GM18870 (cell line): ENCODE data around the gene NID2.

Source experiments
- ATAC-seq: cut with Tn5 transposase; IDR thresholded peaks from one replicate; pipeline ENCODE4 v1.9.1; 2021; ENCODE audit warnings: moderate library complexity; ENCODE audit not compliant: unreplicated experiment

Gene NID2

DNA sequence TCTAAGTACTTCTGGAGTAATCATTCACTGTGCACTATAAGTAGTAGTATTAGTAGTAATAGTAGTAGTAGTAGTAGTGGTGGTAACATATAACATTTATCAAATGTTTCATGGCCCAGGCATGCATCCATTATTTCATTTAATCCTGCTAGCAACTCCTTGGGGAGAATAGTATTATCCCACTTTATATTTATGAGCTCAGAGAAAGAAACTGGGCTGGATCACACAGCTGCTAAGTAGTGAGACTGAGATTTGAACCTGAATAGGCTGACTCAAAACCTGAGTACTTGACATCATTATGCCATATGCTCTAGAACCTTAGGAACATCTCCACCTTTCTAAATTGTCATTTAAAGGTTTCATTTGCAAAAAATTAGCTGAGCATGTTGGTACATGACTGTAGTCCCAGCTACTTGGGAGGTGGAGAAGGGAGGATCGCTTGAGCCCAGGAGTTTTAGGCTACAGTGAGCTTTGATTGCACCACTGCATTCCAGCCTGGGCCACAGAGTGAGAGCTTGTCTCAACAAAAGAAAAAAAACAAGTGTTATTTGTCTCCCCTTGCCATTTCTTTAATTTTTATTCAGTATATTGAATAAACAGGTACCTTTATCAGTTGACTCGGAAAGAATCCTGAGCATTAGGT lies 11.4 kb upstream of the NID2 start:
- ATAC-seq, result no peak

DNA sequence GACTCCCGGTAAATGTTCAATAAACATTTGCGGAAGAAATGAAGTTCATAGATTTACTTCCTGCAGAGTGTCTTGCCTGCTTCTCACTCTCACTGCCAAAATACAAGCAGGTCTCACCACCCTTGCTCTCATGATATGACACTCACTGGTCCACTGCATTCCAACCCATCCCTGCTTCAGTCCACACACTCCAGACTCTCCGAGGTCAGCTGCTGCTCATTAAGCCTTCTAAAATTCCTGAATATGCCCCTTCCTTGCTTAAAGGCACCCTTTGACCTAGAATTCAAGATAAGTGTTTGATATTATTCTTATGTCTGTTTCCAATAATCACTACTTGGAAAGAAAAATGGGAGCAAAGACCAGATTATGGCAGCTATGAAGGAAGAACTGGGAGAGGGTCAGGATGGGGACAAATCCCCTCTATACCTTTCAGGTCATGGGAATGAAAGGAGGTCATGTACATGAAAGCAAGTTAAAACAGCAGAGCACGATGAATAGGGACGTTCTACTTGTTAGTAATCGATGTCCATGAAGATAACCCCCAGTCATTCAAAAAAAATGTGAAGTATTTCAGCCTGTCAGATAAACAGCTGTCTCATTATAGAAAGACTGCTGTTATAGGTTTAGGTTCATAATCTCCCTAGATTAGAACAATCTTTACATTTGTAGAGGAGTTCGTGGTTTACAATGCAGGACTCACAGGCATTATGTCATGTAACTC lies 10.5 kb upstream of the NID2 start:
- no peak for ATAC-seq

DNA sequence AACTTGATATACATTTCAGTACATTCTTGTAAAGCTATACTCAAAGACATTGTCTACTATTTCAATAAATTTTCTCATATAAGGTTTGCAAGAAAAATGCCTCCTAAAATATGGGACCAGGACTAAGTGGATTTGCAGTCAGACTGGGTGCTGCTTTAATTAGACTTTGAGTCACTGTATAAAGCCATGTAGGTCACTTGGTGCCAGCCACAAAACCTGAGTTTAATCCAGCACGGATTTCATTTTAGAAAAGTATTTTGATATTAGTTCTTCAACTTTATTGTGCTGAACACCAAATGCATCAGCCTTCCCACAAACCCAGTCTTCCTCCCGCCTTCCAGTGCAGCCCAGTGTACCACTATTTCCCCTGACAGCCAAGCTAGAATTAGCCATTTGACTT lies 9.9 kb upstream of the NID2 start:
- ATAC-seq, result no peak

DNA sequence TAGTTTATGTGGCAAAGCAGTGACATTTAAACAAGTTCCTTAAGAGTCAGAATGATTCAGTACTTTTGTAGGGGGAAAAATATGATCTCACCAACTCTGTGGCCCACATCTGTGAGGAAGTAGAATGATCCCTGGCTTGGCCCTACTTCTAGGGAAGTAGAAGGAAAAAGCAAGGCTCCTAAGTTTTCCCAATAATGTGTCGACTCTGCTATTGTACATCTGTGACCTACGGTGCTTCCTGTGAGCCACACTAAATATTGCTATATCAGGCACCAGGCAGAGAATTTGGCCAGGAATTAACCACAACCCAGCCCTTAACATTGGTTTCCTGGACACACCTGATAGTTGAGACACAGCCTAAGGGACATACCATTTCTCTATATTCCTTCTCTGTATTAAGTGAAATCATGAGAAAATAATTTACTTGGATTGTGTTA lies 9.3 kb upstream of the NID2 start:
- no peak for ATAC-seq

DNA sequence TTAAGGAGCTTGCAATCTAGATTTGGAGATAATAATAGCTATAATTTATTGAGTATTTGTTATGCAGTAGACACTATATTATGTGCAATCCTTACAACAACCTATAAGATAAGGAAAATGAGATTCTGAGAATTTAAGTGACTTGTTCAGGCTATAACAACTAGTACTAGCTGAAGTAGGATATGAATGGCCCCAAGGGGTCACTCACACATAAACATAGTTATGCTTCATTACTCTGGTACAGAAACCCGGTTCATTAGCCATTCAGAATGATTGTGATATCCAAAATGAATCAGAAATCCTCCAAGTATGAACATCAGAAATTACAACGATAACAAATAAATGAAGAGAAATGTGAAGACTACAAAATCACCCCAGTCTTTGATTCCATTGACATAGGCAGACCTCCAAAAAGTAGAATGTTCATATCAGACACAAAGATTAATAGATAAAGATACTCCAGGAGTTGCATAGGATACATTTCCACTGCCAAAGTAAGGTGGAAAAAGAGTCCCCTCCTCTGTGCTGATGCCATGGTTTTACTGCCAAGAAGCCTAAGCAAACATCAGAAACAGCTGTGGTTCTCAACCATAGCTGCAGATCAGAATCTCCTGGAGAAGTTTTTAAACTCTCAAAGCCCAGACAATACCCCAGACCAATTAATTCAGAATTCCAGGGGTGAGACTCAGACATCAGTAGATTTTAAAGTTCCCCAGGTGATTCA lies 8.6 kb upstream of the NID2 start:
- no peak for ATAC-seq

DNA sequence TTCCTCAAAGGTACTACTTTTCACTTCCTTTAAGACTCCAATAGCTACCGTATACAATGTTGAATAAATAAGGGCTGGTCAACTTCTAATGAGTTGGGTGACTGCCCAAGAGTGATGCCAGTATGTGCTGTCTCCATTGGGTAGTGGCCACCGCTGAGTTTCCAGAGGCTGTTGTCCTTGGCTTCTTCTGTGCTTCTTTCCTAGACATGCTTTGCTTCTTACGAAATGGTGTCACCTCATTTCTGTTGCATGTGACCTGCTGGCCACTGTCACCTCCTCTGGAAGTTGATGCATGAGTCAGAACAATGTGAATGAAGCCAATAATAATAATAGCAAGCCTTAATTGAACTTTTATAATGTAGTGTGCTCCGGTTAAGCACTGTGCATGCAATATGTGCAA lies 7.5 kb upstream of the NID2 start:
- no peak for ATAC-seq

DNA sequence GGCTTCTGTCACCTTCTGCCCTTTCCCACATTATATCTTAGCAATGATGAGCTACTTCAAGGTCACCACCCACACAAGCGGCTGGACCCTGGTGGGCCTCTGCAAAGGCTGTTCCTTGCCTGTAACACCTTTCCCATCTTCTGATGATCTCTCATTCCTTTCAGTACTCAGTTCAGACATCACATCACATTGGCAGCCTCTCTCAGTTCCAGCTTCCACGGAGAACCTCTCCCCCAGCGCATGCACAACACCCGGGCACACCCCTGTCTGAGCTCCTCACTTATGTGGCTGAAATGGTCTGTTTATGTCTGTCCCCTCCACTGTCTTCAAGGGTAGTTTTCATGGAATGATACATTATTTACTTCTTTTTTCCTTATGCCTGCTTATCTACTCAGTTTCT lies 6.5 kb upstream of the NID2 start:
- ATAC-seq, result no peak

DNA sequence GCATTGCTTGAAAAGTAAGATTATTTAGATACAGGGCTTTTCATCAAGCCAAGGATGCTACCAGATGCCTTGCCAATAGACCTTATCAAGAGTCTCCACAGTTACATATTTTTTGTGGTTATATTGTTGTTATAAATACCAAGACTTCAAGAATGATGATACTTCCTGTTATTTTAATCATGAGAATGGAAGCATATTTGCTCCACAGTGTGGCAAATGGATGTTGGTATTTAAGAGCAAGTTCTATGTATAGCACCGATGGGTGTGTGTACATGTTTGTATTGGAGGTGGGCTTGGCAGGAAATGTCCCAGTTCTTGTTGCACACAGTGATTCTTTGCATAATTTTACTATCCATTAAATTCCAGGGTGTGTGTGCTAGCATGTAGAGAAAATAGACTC lies 4.4 kb upstream of the NID2 start:
- no peak for ATAC-seq

DNA sequence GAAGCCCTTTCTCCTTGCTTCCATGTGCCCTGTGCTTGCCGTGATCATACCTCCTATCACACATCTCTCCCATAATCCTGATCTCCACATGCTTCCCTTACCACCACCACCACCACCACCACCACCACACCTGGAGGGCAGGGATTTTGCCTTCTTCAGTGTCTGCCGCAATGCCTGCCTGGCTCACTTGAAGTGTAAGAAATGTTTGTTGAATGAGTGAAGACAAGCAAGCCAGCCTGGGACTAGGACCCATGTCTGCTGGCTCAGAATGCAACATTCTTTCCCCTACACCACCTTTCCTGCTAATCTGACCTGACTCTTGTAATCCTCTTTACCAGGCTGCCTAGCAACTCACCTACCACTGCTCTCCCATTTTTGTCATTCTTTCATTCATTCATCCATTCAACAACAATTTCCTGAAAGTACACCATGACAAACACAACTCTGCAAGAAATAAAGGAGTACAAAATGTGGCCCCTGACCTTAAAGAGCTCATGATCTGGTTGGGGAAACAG lies 3.5 kb upstream of the NID2 start:
- no peak for ATAC-seq

DNA sequence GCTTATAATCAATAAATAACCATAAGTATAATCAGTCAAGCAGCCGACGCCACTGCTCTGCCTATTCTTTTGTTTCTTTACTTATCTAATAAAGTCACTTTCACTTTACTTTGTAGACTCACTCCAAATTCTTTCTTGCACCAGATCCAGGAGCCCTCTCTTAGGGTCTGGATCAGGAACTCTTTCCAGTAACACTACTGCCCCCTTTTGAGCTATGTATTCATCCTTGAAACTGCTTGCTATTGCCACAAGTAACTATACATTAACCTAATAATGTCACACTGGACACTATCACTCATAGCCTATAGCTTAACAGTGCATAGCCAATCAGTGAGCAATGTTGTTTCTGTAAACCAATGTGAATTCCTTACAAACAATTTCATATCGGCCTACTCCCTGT lies 2.8 kb upstream of the NID2 start:
- no peak for ATAC-seq

DNA sequence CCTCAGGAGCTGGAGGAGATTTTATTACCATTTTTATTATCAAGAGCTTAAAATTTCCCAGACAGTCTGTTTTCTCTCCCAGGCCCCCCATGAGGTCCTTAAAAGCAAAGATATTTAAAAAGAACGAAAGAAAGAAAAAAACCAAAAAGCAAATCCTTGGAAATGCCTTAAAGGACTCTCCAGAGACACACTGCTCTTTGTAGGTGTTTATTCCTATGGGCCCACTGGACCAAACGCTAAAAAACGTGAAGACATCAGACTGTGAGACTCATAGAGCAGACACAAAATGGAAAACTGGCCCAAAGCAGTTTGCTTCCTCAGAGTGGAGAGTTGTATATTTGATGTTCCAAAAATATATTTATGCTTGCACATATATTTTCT lies 1.2 kb upstream of the NID2 start:
- ATAC-seq, result no peak

DNA sequence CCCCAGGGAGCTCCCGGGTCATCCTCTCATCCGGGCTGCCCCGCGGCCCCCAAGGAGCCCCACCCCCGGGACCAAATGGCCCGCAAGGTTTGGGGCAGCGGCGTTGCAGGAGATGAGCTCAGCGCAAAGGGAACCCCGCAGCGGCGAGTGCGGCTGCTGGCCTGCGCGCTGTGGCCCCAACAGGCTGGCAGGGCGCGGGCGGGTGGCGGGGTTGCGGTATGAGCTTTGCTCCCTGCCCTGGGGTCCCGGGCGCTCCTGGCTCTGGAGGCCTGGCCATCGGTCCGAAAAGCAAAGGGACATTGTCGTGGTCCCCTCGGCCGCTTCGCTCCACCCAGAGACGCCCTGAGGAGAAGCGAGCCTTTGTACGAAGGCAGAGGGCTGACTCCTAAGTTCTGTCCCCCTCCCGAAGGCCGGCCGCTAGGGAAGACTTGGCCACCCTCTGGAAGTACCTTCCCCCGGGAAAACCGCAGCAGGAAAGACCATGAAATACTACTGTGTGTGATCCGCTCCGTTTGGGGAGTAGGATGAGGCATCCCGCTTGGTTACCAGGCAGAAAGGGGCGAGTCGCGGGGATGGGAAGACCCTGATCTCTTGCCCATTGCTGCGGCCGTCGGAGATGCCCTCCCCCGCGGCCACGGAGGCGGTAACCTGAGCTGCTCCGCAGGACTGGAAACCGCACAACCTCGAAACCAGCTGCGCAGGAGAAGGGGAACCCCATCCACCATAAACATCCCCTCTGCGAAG lies 620 bp upstream of the NID2 start:
- no peak for ATAC-seq

DNA sequence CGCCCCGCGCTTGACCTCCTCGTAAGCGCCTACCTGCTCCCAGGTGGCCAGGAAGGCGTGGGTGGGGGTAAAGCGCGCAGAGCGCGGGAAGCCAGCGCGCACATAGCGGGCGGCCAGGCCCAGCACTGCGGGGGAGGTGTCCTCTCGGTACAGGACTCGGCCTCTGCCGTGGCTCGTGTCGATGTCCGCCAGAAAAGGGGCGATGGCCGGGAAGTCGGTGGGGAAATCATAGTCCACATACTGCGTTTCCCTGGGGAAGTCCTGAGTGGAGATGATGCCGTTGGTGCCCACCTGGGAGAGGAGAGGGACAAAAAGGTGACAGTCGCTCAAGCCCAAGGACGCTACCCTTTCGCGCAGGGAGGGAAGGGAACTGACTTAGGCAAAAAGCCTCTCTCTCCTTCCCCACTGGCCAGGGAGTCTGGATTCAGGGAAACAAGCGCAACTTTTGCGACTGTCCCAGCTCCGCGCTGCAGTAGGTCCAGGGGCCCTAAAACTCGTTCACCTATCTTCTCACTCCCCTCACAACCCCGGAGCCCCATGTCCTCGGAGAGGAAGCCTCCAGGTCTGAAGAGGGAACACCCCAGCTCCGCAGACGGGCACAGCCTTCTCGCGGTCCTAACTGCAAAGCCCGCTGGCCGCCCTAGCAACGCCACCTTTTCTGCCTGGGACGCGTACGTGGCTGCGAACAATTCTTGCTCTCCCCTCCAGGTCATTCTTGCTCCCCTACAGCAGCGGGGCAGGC lies 815 bp downstream of the NID2 start:
- ATAC-seq, result no peak

DNA sequence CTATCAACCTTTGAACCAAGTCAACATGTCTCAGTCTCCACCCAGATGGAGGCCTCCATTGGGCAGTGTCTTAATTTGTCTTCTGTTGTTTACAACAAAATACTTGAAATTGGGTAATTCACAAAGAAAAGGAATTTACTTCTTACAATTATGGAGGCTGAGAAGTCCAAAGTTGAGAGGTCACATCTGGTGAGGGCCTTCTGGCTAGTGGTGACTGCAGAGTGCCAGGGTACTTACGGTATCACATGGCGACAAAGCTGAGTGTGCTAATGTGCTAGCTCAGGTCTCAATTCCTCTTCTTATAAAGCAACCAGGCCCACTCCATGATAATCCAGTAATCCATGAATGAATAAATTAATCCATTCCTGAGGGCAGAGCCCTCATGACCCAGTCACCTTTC lies 4.7 kb downstream of the NID2 start:
- no peak for ATAC-seq

DNA sequence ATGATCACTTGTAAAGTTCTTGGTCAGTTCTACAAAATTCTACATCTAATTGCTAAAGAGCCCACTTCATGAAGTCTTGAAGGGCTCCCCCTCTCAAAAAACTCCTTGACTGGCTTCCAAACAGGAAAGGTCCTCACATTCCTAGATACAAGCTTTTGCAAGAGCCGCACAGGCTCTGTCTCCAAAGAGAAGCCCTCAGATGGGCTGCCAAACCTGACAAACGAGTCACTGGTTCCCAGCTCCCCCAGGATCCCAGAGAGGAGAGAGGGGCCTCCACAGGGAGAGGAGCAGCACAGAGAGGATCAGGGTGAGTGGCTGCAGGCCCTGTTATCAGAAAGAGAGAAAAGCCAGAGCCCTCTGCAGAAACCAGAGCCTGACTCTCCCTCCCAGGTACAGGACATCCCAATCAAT lies 5.8 kb downstream of the NID2 start:
- no peak for ATAC-seq

DNA sequence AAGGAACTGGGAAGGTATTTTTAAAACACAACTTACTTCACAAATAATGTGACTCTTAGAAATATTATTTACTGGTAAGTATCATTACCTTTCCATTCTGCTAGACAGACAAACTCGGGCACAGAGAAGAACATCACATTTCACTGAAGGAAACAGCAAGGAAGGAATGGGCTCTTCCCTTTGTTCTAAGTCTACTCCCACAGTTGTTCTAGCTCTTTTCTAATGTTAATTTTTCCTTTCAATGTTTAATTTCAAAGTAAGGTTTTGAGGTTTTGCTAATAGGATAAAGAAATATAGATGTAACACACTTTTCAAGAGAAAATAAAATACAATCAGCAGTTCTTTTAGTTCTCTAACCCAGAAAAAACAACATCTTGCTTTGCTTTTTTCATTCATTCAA lies 7.0 kb downstream of the NID2 start:
- ATAC-seq, result no peak

DNA sequence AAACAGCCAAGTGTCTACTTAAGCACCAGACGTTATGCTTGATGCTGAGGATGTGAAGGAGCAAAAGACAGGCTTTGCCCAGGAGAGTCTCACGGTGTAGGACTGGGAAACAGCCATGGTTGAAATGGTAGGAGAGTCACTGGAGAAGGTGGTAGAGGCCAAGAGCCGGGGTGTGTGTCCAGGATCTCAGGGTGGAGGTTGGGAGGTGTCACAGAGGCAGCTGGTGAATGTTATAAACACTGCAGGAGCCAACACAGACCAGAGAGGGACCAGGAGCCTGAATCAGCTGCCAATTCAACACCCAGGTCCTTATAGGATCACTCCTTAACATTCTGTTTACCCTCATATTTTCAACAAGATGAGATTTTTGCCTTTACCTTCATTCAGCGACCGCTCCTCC lies 7.5 kb downstream of the NID2 start:
- no peak for ATAC-seq

DNA sequence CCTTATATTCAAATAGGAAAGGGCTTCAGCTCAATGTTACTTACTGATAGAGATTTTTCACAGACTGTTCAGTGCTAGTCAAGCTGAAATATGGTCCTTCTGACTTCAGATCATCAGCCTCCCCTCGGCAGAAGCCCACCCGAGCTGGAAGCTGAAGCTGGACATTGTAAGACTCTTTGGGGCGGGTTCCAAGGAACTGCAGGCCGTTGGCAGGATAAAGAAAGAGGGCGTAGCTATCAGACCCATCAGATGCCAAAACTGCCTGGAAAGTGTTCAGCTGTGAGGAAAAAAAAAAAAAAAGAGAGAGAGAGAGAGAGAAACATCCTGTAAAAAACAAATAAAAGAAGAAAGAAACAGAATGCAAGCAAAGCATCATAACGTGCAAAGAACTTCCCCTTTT lies 8.8 kb downstream of the NID2 start:
- no peak for ATAC-seq

DNA sequence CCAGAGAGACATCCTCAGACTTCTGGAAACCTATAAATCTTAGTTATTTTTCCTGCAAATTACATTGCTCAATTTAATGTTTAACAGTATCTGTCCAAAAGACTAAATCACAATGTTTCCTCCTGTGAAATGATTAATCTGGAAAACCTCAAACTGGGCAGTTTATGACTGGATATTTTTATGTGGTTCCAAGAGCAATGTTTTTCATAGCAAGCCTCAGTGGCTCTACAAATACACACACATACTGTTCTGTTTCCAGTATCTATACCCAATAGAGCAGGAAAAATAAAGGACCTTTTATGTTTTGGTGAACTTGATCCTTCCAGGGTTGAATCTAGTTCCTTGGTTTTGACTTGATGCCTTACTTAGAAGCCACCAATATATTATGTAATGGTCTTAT lies 9.2 kb downstream of the NID2 start:
- no peak for ATAC-seq

DNA sequence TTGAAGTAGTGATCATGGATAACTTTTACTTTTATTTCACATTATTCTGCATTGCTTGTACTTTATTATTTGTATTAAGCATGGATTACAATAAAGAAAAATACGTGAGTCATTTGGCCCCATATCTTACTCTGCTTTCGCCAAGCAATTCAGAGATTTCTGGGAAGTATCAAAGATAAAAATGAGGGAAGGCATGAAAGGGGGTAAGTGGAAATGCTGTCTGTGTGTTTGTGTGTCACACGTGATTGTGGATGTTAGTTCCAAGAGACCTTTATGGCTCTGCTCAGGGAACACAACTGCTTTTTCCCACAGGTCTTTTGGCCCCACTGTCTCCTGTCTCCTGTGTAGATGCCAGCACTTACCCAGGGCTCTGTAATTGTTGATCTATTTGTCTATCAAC lies 10.5 kb downstream of the NID2 start:
- ATAC-seq, result no peak

DNA sequence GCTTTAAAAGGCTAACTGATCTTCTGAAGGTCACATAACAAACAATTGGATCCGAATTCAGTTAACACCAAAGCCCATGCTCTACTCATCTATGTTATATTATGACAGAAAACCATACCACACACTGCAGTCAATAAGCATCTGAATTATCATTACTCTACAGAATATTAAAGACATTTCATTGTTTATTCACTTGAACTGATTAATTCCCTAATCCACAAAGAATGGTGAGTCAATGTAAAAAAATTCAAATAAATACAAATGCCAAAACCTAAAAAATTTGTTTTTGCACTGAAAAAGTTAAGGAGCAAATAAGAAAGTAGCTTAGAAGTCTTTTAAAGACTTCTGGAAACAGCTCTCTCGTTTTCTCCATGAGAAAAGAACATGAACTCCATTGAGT lies 13.7 kb downstream of the NID2 start:
- ATAC-seq, result no peak
